H1 (cell line): ENCODE results near the gene TATDN2.

Source experiments
- CBX5 ChIP-seq: fragments of 300-800, 300-1000 bp; sonication (generic); IDR thresholded peaks from 2 replicates; pipeline ENCODE4 v1.7.1; 2016; ENCODE audit warnings: antibody characterized with exemption, low read length, low read depth
- CHD7 ChIP-seq: fragments of 300-600 bp; sonication (generic); IDR thresholded peaks from 2 replicates; pipeline ENCODE4 v1.7.1; 2012; ENCODE audit warnings: low read length, moderate library complexity, mild to moderate bottlenecking, inconsistent platforms; ENCODE audit not compliant: insufficient replicate concordance
- EZH2 ChIP-seq: fragments of 200-600 bp; sonication (generic); IDR thresholded peaks from 2 replicates; pipeline ENCODE4 v1.7.1; 2012; ENCODE audit warnings: low read depth, mild to moderate bottlenecking, moderate library complexity, low read length, inconsistent platforms; ENCODE audit not compliant: severe bottlenecking
- HDAC6 ChIP-seq: IDR thresholded peaks from one replicate; pipeline ENCODE4 v1.7.1; 2012; ENCODE audit warnings: low read depth, mild to moderate bottlenecking, inconsistent platforms, low read length, moderate library complexity
- NANOG ChIP-seq: IDR thresholded peaks from 2 replicates; pipeline ENCODE4 v1.6.1; 2011; ENCODE audit warnings: low read length, low read depth, mild to moderate bottlenecking, inconsistent platforms; ENCODE audit not compliant: insufficient read depth, poor library complexity, severe bottlenecking
- POLR2A ChIP-seq, 2 experiments: IDR thresholded peaks; 1 replicate in 1 of 2; 2 replicates in 1 of 2; pipeline ENCODE4 v1.6.1; 2011; ENCODE audit warnings: low read depth in 2 of 2, low read length in 2 of 2, mild to moderate bottlenecking in 2 of 2; ENCODE audit errors: control extremely low read depth in 1 of 2
- POLR2AphosphoS5 ChIP-seq: IDR thresholded peaks from 2 replicates; pipeline ENCODE4 v1.6.1; 2011; ENCODE audit warnings: low read depth, low read length
- RNF2 ChIP-seq: fragments of 200-900, 300-1000 bp; sonication (generic); IDR thresholded peaks from 2 replicates; pipeline ENCODE4 v1.7.1; 2016; ENCODE audit warnings: borderline replicate concordance, low read depth, mild to moderate bottlenecking, antibody characterized with exemption, low read length; ENCODE audit not compliant: poor library complexity, severe bottlenecking; ENCODE audit errors: missing control alignments
- TF ChIP-seq, protein P1 (sequence below), 3 experiments: IDR thresholded peaks; 1 replicate in 2 of 3; 2 replicates in 1 of 3; pipeline versions ENCODE4 v1.5.1 to v1.6.1; 2011; ENCODE audit warnings: low read length in 3 of 3, mild to moderate bottlenecking in 3 of 3, inconsistent platforms in 2 of 3, low read depth in 1 of 3, moderate library complexity in 1 of 3; ENCODE audit not compliant: insufficient read depth in 1 of 3; ENCODE audit errors: control extremely low read depth in 1 of 3
- TF ChIP-seq, protein P2 (sequence below): IDR thresholded peaks from 2 replicates; pipeline ENCODE4 v1.6.1; 2012; ENCODE audit warnings: inconsistent platforms

DNA sequence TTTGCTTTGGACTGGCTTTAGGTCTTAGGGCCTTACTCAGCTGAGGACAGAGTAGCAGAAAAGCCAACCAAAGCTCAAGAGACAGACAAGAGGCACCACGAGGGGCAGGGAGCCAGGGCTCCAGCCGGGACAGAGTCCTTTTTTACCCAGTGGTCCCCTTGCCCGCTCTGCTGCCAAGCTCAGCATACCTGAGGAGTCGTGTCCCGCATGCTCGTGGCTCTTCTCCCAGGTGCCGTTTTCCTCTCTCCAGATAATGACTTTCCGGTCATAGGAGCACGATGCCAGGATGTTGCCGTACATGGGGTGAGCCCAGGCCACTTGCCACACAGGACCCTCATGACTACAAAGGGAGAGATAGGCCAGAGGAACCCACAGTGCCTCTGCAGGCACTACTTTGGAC, 64.1 kb downstream of the TATDN2 start:
- TF ChIP-seq NANOG (no peak), EZH2 (no peak), POLR2A (IDR thresholded peaks at IDR 0.05; ENCODE audit: control extremely low read depth in 1 of 2, low read depth in 2 of 2, low read length in 2 of 2) (no peak), CHD7 (no peak), HDAC6 (no peak), POLR2AphosphoS5 (no peak), RNF2 (no peak), CBX5 (no peak)
- TF ChIP-seq, protein P1, sequence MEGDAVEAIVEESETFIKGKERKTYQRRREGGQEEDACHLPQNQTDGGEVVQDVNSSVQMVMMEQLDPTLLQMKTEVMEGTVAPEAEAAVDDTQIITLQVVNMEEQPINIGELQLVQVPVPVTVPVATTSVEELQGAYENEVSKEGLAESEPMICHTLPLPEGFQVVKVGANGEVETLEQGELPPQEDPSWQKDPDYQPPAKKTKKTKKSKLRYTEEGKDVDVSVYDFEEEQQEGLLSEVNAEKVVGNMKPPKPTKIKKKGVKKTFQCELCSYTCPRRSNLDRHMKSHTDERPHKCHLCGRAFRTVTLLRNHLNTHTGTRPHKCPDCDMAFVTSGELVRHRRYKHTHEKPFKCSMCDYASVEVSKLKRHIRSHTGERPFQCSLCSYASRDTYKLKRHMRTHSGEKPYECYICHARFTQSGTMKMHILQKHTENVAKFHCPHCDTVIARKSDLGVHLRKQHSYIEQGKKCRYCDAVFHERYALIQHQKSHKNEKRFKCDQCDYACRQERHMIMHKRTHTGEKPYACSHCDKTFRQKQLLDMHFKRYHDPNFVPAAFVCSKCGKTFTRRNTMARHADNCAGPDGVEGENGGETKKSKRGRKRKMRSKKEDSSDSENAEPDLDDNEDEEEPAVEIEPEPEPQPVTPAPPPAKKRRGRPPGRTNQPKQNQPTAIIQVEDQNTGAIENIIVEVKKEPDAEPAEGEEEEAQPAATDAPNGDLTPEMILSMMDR (IDR thresholded peaks at IDR 0.05; ENCODE audit: control extremely low read depth in 1 of 3, insufficient read depth in 1 of 3, low read depth in 1 of 3, low read length in 3 of 3), result no peak
- TF ChIP-seq, protein P2, sequence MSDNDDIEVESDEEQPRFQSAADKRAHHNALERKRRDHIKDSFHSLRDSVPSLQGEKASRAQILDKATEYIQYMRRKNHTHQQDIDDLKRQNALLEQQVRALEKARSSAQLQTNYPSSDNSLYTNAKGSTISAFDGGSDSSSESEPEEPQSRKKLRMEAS, result no peak
